GM12878 (cell line): ENCODE results near the gene HK3. TPM values are rescaled to one million over a fixed set of nuclear protein-coding genes. Genes with fewer than 3 reads are reported as not detected.

ENCODE experiments used
- ATAC-seq: fragments of 200-7000 bp; cut with Tn5 transposase; 3 replicates; pipeline ENCODE4 v1.9.1; 2020; ENCODE audit warnings: mild to moderate bottlenecking, moderate library complexity
- BruUV-seq: library from RNA; stranded (reverse); fragments of 400-500 nt; replicated peaks from 2 replicates; lab custom pipeline; 2021; lab: Mats Ljungman, UMichigan
- CTCF ChIA-PET: fragments of 300-600 bp; sonication (Branson Sonifier 250); formaldehyde crosslinking; extraction: SDS; loops from one replicate; lab custom pipeline; 2021; ENCODE audit warnings: inconsistent platforms; lab: Yijun Ruan, JAX
- POLR2A ChIA-PET: fragments of 350-600 bp; formaldehyde crosslinking; extraction: SDS; loops from one replicate; lab custom pipeline; 2021; ENCODE audit warnings: inconsistent platforms; lab: Charles Lee
- RAD21 ChIA-PET: fragments of 300-600 bp; sonication (Branson Sonifier 250); formaldehyde crosslinking; loops from one replicate; lab custom pipeline; 2023; ENCODE audit warnings: antibody characterized with exemption; ENCODE audit not compliant: unreplicated experiment; lab: Charles Lee
- SMC1A ChIA-PET: fragments of 300-600 bp; sonication (Branson Sonifier 250); formaldehyde crosslinking; loops from one replicate; lab custom pipeline; 2023; ENCODE audit not compliant: unreplicated experiment, uncharacterized antibody; lab: Charles Lee
- DNase-seq: peaks from one replicate; pipeline ENCODE4 v3.0.0-alpha.2; 2011; ENCODE audit warnings: low read depth, low spot score
- FAIRE-seq: peaks from 3 replicates; lab custom pipeline; 2011; peaks lifted over from hg19 to GRCh38; lab: Jason Lieb, UNC
- H2AFZ ChIP-seq: 2 replicates; pipeline ENCODE4 v1.6.0; 2011; ENCODE audit warnings: low read depth, low read length, control low read depth; ENCODE audit not compliant: control insufficient read depth
- H3K27ac ChIP-seq: 2 replicates; pipeline ENCODE4 v1.5.1; 2011; ENCODE audit warnings: control low read depth; ENCODE audit not compliant: control insufficient read depth, insufficient read depth
- H3K27me3 ChIP-seq, 2 experiments: replicated peaks in 1 of 2; 2 replicates each; pipeline versions ENCODE4 v1.6.0 to v1.6.1; 2011; ENCODE audit warnings: low read length in 1 of 2; ENCODE audit not compliant: control insufficient read depth in 2 of 2, insufficient read depth in 2 of 2
- H3K36me3 ChIP-seq, 2 experiments: 2 replicates each; pipeline ENCODE4 v1.5.1; 2011; ENCODE audit warnings: low read length in 1 of 2; ENCODE audit not compliant: control insufficient read depth in 2 of 2, insufficient read depth in 2 of 2
- H3K4me1 ChIP-seq: 2 replicates; pipeline ENCODE4 v1.6.1; 2011; ENCODE audit warnings: mild to moderate bottlenecking, low read length, moderate library complexity, mixed read lengths; ENCODE audit not compliant: control insufficient read depth, insufficient read depth
- H3K4me2 ChIP-seq: 2 replicates; pipeline ENCODE4 v1.6.0; 2011; ENCODE audit warnings: control low read depth; ENCODE audit not compliant: control insufficient read depth, insufficient read depth
- H3K4me3 ChIP-seq: fragments of 200-600 bp; sonication (generic); 2 replicates; pipeline ENCODE4 v1.5.1; 2016
- H3K79me2 ChIP-seq: 2 replicates; pipeline ENCODE4 v1.6.0; 2011; ENCODE audit warnings: low read length; ENCODE audit not compliant: control insufficient read depth, insufficient read depth
- H3K9ac ChIP-seq: 2 replicates; pipeline ENCODE4 v1.8.0; 2011; ENCODE audit warnings: low read length, control low read depth, mixed read lengths; ENCODE audit not compliant: control insufficient read depth, insufficient read depth
- H3K9me3 ChIP-seq: replicated peaks from 3 replicates; pipeline ENCODE4 v1.5.1; 2011; ENCODE audit warnings: mild to moderate bottlenecking, low read length; ENCODE audit not compliant: control insufficient read depth, insufficient read depth
- H4K20me1 ChIP-seq: 2 replicates; pipeline ENCODE4 v1.6.0; 2011; ENCODE audit not compliant: control insufficient read depth, insufficient read depth
- CHD1 ChIP-seq: IDR thresholded peaks from 2 replicates; pipeline ENCODE4 v1.6.1; 2012; ENCODE audit warnings: low read depth, low read length, improper control_type of control experiment
- EGR1 ChIP-seq, 2 experiments: IDR thresholded peaks; 1 replicate in 1 of 2; 2 replicates in 1 of 2; pipeline ENCODE4 v1.6.1; 2011 to 2012; ENCODE audit warnings: low read depth in 2 of 2, low read length in 2 of 2, borderline replicate concordance in 1 of 2, mild to moderate bottlenecking in 1 of 2, moderate library complexity in 1 of 2
- LARP7 ChIP-seq: fragments of 450-650 bp; IDR thresholded peaks from 2 replicates; pipeline ENCODE4 v1.6.1; 2017; ENCODE audit warnings: mild to moderate bottlenecking
- RFX5 ChIP-seq: IDR thresholded peaks from 2 replicates; pipeline ENCODE4 v1.6.1; 2011; ENCODE audit warnings: low read depth, low read length, improper control_type of control experiment
- TCF3 ChIP-seq: IDR thresholded peaks from 2 replicates; pipeline ENCODE4 v1.6.1; 2012; ENCODE audit warnings: low read depth, mild to moderate bottlenecking, low read length, borderline replicate concordance; ENCODE audit not compliant: insufficient read depth
- WGBS: methylation state at CpG from one replicate; pipeline ENCODE4 v1.1.6; 2016; ENCODE audit warnings: low lambda C conversion rate; ENCODE audit not compliant: insufficient replicate concordance, insufficient coverage; ENCODE audit errors: missing lambda C conversion rate; 5-methylcytosine and 5-hydroxymethylcytosine counted together
- in situ Hi-C: fragments of 300-500 bp; cut with MboI; formaldehyde crosslinking; loops from 9 replicates; pipeline ENCODE4 v1.14.3; 2018; ENCODE audit warnings: mixed read lengths
- intact Hi-C: fragments of 100-400 bp; cut with micrococcal nuclease; formaldehyde crosslinking; loops from one replicate; pipeline ENCODE4 v1.14.2; 2022; ENCODE audit not compliant: unreplicated experiment
- polyA plus RNA-seq, 11 experiments: library from polyadenylated mRNA; depleted of rRNA in 4 of 11; unstranded in 6 of 11; stranded (reverse) in 5 of 11; fragments of >200 nt; fragmentation: Nextera tagmentation in 4 of 11; fragmentation: Illumina TruSeq in 1 of 11; extraction: Ambion mirVana in 4 of 11; extraction: Trizol in 1 of 11; gene quantifications; 1 replicate in 1 of 11; 2 replicates in 10 of 11; pipeline versions ENCODE4 v1.2.1 to v1.2.3, GENCODE V29; 2011 to 2016; ENCODE audit warnings: inconsistent platforms in 2 of 11, missing spikeins in 2 of 11, low read depth in 1 of 11
- total RNA-seq, 4 experiments: library from RNA; depleted of rRNA in 3 of 4; stranded (reverse); fragments of >200 nt in 3 of 4; fragmentation: Illumina TruSeq in 1 of 4; extraction: Trizol in 1 of 4; gene quantifications; 2 replicates each; pipeline versions ENCODE4 v1.2.1 to v1.2.3, GENCODE V29; 2013 to 2021
- TF ChIP-seq, protein P1 (sequence below): IDR thresholded peaks from 2 replicates; pipeline ENCODE4 v1.6.1; 2011; ENCODE audit warnings: mild to moderate bottlenecking, low read depth, low read length, moderate library complexity; ENCODE audit not compliant: insufficient replicate concordance
- TF ChIP-seq, protein P2 (sequence below): fragments of 450-650 bp; formaldehyde crosslinking; IDR thresholded peaks from 2 replicates; pipeline ENCODE4 v1.4.0; 2020; ENCODE audit warnings: mild to moderate bottlenecking, moderate library complexity
- TF ChIP-seq, protein P3 (sequence below): fragments of 450-650 bp; IDR thresholded peaks from 2 replicates; pipeline ENCODE4 v1.6.1; 2016; ENCODE audit warnings: mild to moderate bottlenecking

Gene HK3
- total and polyA plus RNA-seq, 10 of the 15 experiments (the other 5 are each of a cell fraction or from before 2014, with no cell fraction given): 0.13 to 1.3 (median 0.26) TPM; not detected in 4

DNA sequence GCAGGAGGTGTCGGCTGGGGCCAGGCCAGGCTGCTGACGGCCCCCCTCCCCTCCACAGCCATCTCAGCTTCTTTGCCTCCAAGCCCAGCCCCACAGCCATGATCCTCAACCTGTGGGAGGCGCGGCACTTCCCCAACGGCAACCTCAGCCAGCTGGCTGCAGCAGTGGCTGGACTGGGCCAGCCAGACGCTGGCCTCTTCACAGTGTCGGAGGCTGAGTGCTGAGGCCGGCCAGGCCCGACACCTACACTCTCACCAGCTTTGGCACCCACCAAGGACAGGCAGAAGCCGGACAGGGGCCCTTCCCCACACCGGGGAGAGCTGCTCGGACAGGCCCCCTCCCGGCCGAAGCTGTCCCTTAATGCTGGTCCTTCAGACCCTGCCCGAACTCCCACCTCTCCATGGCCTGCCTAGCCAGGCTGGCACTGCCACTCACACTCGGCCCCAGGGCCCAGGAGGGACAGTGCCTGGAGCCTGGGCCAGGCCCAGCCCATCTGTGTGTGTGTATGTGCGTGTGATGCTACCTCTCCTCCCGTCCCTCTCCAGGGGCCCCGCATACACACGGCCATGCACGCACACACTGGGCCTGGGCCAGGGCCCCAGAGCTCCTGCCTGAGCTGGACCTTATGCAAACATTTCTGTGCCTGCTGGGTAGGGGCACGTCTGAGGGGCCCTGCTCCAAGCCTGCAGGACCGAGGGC lies 19.3 kb downstream of the HK3 start:
- Histone ChIP-seq H3K79me2 (no peaks in the 10 kb centered on the region), H3K36me3 (no peaks in the 10 kb centered on the region), H2AFZ (no peak overlapping the region), H4K20me1 (no peaks in the 10 kb centered on the region), H3K4me3 (no peak overlapping the region), H3K27ac (no peak overlapping the region), H3K4me1 (no peaks in the 10 kb centered on the region), H3K9ac (no peak overlapping the region), H3K4me2 (no peak overlapping the region), H3K27me3 (peaks cover 0 to 4% of the 10 kb centered on the region in 2 experiments; a peak in 3 of 4 replicates), H3K9me3 (no peaks in the 10 kb centered on the region; the same call in 2 of the 3 replicates)
- no TSS peak for BruUV-seq
- ChIA-PET RAD21 (no interaction called here), CTCF (interaction anchor here (0.7 kb wide), 1 partner anchor 31 kb away, joined by 4 read pairs; no protein-coding TSS in a partner anchor), POLR2A (no interaction called here), SMC1A (no interaction called here)
- ATAC-seq (no peak), DNase-seq (no peak), FAIRE-seq (no peak)
- intact Hi-C loops: no loop called here
- in situ Hi-C loops: no loop called here
- 44% methylated on average over 20 of the region's 23 CpGs for WGBS
- TF ChIP-seq TCF3 (no peak), RFX5 (no peak)

DNA sequence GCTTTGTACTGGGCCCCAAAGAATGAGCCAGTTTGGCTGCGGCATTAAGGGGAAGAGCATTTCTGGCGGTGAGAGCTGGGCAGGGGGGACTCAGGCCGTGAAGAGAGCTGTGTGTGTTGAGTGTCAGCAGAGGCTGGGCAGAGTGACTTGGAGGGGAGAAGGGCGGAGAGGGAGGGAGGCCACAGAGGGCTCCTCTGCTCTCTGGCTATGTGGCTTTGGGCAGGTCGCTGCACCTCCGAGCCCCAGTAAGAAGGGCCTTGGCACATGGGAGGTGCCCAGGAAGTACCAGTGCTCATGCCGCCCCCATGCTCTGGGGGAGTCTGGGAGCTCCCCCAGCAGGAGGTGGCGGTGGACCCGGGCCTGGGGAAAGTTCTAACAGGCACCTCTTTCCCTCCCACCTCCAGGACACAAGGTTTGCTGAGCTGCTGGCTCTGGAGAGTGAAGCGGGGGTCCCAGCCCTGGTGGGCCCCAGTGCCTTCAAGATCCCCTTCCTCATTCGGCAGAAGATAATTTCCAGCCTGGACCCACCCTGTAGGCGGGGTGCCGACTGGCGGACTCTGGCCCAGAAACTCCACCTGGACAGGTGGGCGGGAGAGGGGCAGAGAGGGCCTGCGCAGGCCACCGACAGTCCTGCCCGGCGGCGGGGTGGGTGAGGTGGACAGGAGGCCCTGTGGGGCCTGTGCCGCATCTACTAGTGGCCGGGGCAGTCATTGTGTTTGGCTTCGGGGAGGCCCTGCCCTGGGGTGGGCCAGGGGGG lies 20.1 kb downstream of the HK3 start:
- Histone ChIP-seq H3K27me3 (peaks cover 0 to 4% of the 10 kb centered on the region in 2 experiments; a peak in 3 of 4 replicates), H3K4me3 (no peak overlapping the region), H3K79me2 (no peaks in the 10 kb centered on the region), H3K9me3 (no peaks in the 10 kb centered on the region; the same call in 2 of the 3 replicates), H4K20me1 (no peaks in the 10 kb centered on the region), H2AFZ (no peak overlapping the region), H3K4me2 (no peak overlapping the region), H3K4me1 (no peaks in the 10 kb centered on the region), H3K9ac (no peak overlapping the region), H3K36me3 (no peaks in the 10 kb centered on the region), H3K27ac (no peak overlapping the region)
- SMC1A ChIA-PET: no interaction called here
- intact Hi-C loops: no loop called here
- POLR2A ChIA-PET: no interaction called here
- no TSS peak for BruUV-seq
- WGBS: 55% methylated on average over 23 of the region's 23 CpGs
- CTCF ChIA-PET: interaction anchor here (0.7 kb wide), 1 partner anchor 30 kb away, joined by 4 read pairs; no protein-coding TSS in a partner anchor
- no peak for ATAC-seq
- RAD21 ChIA-PET: interaction anchor here (0.6 kb wide), 1 partner anchor 232 kb away, joined by 3 read pairs; the partner anchor contains the start of gene TSPAN17
- no peak for DNase-seq
- no peak for FAIRE-seq
- in situ Hi-C loops: no loop called here
- TF ChIP-seq LARP7: no peak
- TF ChIP-seq EGR1 (IDR thresholded peaks at IDR 0.05; ENCODE audit: borderline replicate concordance in 1 of 2, low read depth in 2 of 2, low read length in 2 of 2): no peak
- no peak for TF ChIP-seq CHD1
- TF ChIP-seq, protein P1, sequence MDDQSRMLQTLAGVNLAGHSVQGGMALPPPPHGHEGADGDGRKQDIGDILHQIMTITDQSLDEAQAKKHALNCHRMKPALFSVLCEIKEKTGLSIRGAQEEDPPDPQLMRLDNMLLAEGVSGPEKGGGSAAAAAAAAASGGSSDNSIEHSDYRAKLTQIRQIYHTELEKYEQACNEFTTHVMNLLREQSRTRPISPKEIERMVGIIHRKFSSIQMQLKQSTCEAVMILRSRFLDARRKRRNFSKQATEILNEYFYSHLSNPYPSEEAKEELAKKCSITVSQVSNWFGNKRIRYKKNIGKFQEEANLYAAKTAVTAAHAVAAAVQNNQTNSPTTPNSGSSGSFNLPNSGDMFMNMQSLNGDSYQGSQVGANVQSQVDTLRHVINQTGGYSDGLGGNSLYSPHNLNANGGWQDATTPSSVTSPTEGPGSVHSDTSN: no peak
- TF ChIP-seq, protein P2, sequence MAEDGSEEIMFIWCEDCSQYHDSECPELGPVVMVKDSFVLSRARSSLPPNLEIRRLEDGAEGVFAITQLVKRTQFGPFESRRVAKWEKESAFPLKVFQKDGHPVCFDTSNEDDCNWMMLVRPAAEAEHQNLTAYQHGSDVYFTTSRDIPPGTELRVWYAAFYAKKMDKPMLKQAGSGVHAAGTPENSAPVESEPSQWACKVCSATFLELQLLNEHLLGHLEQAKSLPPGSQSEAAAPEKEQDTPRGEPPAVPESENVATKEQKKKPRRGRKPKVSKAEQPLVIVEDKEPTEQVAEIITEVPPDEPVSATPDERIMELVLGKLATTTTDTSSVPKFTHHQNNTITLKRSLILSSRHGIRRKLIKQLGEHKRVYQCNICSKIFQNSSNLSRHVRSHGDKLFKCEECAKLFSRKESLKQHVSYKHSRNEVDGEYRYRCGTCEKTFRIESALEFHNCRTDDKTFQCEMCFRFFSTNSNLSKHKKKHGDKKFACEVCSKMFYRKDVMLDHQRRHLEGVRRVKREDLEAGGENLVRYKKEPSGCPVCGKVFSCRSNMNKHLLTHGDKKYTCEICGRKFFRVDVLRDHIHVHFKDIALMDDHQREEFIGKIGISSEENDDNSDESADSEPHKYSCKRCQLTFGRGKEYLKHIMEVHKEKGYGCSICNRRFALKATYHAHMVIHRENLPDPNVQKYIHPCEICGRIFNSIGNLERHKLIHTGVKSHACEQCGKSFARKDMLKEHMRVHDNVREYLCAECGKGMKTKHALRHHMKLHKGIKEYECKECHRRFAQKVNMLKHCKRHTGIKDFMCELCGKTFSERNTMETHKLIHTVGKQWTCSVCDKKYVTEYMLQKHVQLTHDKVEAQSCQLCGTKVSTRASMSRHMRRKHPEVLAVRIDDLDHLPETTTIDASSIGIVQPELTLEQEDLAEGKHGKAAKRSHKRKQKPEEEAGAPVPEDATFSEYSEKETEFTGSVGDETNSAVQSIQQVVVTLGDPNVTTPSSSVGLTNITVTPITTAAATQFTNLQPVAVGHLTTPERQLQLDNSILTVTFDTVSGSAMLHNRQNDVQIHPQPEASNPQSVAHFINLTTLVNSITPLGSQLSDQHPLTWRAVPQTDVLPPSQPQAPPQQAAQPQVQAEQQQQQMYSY: no peak
- TF ChIP-seq, protein P3, sequence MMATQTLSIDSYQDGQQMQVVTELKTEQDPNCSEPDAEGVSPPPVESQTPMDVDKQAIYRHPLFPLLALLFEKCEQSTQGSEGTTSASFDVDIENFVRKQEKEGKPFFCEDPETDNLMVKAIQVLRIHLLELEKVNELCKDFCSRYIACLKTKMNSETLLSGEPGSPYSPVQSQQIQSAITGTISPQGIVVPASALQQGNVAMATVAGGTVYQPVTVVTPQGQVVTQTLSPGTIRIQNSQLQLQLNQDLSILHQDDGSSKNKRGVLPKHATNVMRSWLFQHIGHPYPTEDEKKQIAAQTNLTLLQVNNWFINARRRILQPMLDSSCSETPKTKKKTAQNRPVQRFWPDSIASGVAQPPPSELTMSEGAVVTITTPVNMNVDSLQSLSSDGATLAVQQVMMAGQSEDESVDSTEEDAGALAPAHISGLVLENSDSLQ: no peak
